Caco-2 (cell line): ENCODE measurements around the gene PHLPP1. TPM values are rescaled to one million over a fixed set of nuclear protein-coding genes. Genes with fewer than 3 reads are reported as not detected.

ENCODE experiments used
- BruUV-seq: library from RNA; stranded (reverse); fragments of 400-500 nt; replicated peaks from 2 replicates; lab custom pipeline; 2021; lab: Mats Ljungman, UMichigan
- CTCF ChIA-PET: fragments of 300-600 bp; sonication (Branson Sonifier 250); formaldehyde crosslinking; loops from one replicate; lab custom pipeline; 2022; ENCODE audit warnings: antibody characterized with exemption; lab: Charles Lee
- POLR2A ChIA-PET: fragments of 300-600 bp; sonication (Branson Sonifier 250); formaldehyde crosslinking; loops from one replicate; lab custom pipeline; 2022; ENCODE audit warnings: antibody characterized with exemption; lab: Charles Lee
- DNase-seq, 2 experiments: peaks; one replicate each; pipeline versions ENCODE4 v3.0.0 to v3.0.0-alpha.2; 2020 to 2022
- H3K27me3 ChIP-seq: replicated peaks from 2 replicates; pipeline ENCODE4 v1.6.0; 2011; ENCODE audit warnings: low read length; ENCODE audit not compliant: control insufficient read depth, insufficient read depth
- H3K36me3 ChIP-seq: 2 replicates; pipeline ENCODE4 v1.5.1; 2011; ENCODE audit warnings: low read length; ENCODE audit not compliant: control insufficient read depth, insufficient read depth
- H3K4me1 ChIP-seq: fragments of 250-450 bp; sonication (Bioruptor Pico); 2 replicates; pipeline ENCODE4 v1.5.1; 2020; ENCODE audit warnings: mild to moderate bottlenecking
- H3K4me3 ChIP-seq: 2 replicates; pipeline ENCODE4 v1.5.1; 2011; ENCODE audit warnings: low read depth, mild to moderate bottlenecking, control low read depth, low read length
- H3K9me3 ChIP-seq: fragments of 250-450 bp; sonication (Bioruptor Pico); 2 replicates; pipeline ENCODE4 v1.5.1; 2020; ENCODE audit warnings: mild to moderate bottlenecking, moderate library complexity
- H3K27ac Mint-ChIP-seq: one replicate; pipeline ENCODE4 v1.8.0; 2022; ENCODE audit warnings: mixed read lengths; ENCODE audit not compliant: unreplicated experiment
- H3K27me3 Mint-ChIP-seq: one replicate; pipeline ENCODE4 v1.8.0; 2022; ENCODE audit warnings: mixed read lengths; ENCODE audit not compliant: insufficient read depth, unreplicated experiment
- H3K36me3 Mint-ChIP-seq: one replicate; pipeline ENCODE4 v1.8.0; 2022; ENCODE audit warnings: mild to moderate bottlenecking, mixed read lengths; ENCODE audit not compliant: insufficient read depth, unreplicated experiment
- H3K4me1 Mint-ChIP-seq: one replicate; pipeline ENCODE4 v1.8.0; 2022; ENCODE audit warnings: low read depth, mixed read lengths; ENCODE audit not compliant: unreplicated experiment
- H3K4me3 Mint-ChIP-seq: one replicate; pipeline ENCODE4 v1.8.0; 2022; ENCODE audit warnings: mild to moderate bottlenecking, moderate library complexity, mixed read lengths; ENCODE audit not compliant: unreplicated experiment
- H3K9me3 Mint-ChIP-seq: one replicate; pipeline ENCODE4 v1.8.0; 2022; ENCODE audit warnings: mixed read lengths; ENCODE audit not compliant: unreplicated experiment
- intact Hi-C: fragments of 100-400 bp; cut with micrococcal nuclease; formaldehyde crosslinking; loops from one replicate; pipeline ENCODE4 v1.10.0; 2022; ENCODE audit not compliant: unreplicated experiment
- total RNA-seq: library from RNA; stranded (reverse); gene quantifications from 2 replicates; pipeline ENCODE4 v1.2.3, GENCODE V29; 2022
- TF ChIP-seq, protein P1 (sequence below), 2 experiments: fragments of 200-600 bp in 1 of 2; IDR thresholded peaks; 1 replicate in 1 of 2; 2 replicates in 1 of 2; pipeline versions ENCODE4 v1.5.1 to v1.8.0; 2011 to 2022; ENCODE audit warnings: antibody characterized with exemption in 1 of 2, control low read depth in 1 of 2, inconsistent platforms in 1 of 2, low read depth in 1 of 2, low read length in 1 of 2, mild to moderate bottlenecking in 1 of 2, moderate library complexity in 1 of 2; ENCODE audit not compliant: insufficient read depth in 1 of 2, severe bottlenecking in 1 of 2, unreplicated experiment in 1 of 2

Gene PHLPP1
- total RNA-seq, 1 experiment from 2014 or later = 20.1 TPM

- Mint-ChIP-seq H3K4me1 (no peaks in the 10 kb centered on the region), H3K9me3 (no peaks in the 10 kb centered on the region), H3K36me3 (peaks cover 1% of the 10 kb centered on the region), H3K27ac (no peak overlapping the region), H3K27me3 (no peaks in the 10 kb centered on the region), H3K4me3 (no peak overlapping the region)
- H3K27me3 ChIP-seq = no peaks in the 10 kb centered on the region
- ChIA-PET CTCF (no interaction called here), POLR2A (no interaction called here)
- TF ChIP-seq, protein P1, sequence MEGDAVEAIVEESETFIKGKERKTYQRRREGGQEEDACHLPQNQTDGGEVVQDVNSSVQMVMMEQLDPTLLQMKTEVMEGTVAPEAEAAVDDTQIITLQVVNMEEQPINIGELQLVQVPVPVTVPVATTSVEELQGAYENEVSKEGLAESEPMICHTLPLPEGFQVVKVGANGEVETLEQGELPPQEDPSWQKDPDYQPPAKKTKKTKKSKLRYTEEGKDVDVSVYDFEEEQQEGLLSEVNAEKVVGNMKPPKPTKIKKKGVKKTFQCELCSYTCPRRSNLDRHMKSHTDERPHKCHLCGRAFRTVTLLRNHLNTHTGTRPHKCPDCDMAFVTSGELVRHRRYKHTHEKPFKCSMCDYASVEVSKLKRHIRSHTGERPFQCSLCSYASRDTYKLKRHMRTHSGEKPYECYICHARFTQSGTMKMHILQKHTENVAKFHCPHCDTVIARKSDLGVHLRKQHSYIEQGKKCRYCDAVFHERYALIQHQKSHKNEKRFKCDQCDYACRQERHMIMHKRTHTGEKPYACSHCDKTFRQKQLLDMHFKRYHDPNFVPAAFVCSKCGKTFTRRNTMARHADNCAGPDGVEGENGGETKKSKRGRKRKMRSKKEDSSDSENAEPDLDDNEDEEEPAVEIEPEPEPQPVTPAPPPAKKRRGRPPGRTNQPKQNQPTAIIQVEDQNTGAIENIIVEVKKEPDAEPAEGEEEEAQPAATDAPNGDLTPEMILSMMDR (IDR thresholded peaks at IDR 0.05; ENCODE audit: insufficient read depth in 1 of 2, low read depth in 1 of 2, low read length in 1 of 2, severe bottlenecking in 1 of 2, unreplicated experiment in 1 of 2) = no peak
- no peaks in the 10 kb centered on the region for H3K4me1 ChIP-seq
- H3K4me3 ChIP-seq = no peak overlapping the region
- H3K36me3 ChIP-seq = no peaks in the 10 kb centered on the region
- intact Hi-C loops = no loop called here
- no TSS peak for BruUV-seq
- H3K9me3 ChIP-seq = no peaks in the 10 kb centered on the region
- no peak for DNase-seq
These were observed 15.6 kb downstream of the PHLPP1 start for GRCh38 chr18:62730941-62731340.

DNA sequence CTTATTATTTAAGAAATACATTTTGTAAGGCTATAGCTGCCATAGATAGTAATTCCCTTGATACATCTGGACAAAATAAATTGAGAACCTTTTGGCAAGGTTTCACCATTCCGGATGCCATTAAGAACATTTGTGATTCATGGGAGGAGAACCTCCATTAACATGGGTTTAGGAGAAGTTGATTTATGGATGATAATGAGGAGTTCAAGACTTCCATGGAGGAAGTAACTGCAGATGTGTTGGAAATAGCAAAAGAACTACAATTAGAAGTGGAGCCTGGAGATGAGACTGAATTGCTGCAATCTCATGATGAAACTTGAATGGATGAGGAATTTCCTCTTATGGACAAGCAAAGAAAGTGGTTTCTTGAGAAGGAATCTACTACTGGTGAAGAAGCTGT, 17.3 kb downstream of the PHLPP1 start:
- POLR2A ChIA-PET = no interaction called here
- Mint-ChIP-seq H3K36me3 (peaks cover 5% of the 10 kb centered on the region), H3K4me3 (no peak overlapping the region), H3K9me3 (no peaks in the 10 kb centered on the region), H3K27me3 (no peaks in the 10 kb centered on the region), H3K27ac (no peak overlapping the region), H3K4me1 (peaks cover 9% of the 10 kb centered on the region)
- BruUV-seq = no TSS peak
- H3K4me1 ChIP-seq = no peaks in the 10 kb centered on the region
- TF ChIP-seq, protein P1 (IDR thresholded peaks at IDR 0.05; ENCODE audit: insufficient read depth in 1 of 2, low read depth in 1 of 2, low read length in 1 of 2, severe bottlenecking in 1 of 2, unreplicated experiment in 1 of 2) = no peak
- H3K4me3 ChIP-seq = no peak overlapping the region
- no peaks in the 10 kb centered on the region for H3K27me3 ChIP-seq
- H3K9me3 ChIP-seq = no peaks in the 10 kb centered on the region
- no peaks in the 10 kb centered on the region for H3K36me3 ChIP-seq
- intact Hi-C loops = no loop called here
- CTCF ChIA-PET = no interaction called here
- DNase-seq = no peak

- no peak overlapping the region for H3K4me3 Mint-ChIP-seq
- H3K4me1 Mint-ChIP-seq = peaks cover 18% of the 10 kb centered on the region
These were observed 18.9 kb downstream of the PHLPP1 start for GRCh38 chr18:62734290-62734689.

More at GRCh38 chr18:62734290-62734689, 18.9 kb downstream of the PHLPP1 start:
- Mint-ChIP-seq H3K27me3 (no peaks in the 10 kb centered on the region), H3K27ac (no peak overlapping the region), H3K9me3 (no peaks in the 10 kb centered on the region), H3K36me3 (peaks cover 5% of the 10 kb centered on the region)
- Histone ChIP-seq H3K36me3 (no peaks in the 10 kb centered on the region), H3K4me1 (no peaks in the 10 kb centered on the region), H3K9me3 (no peaks in the 10 kb centered on the region), H3K27me3 (no peaks in the 10 kb centered on the region), H3K4me3 (no peak overlapping the region)
- intact Hi-C loops = no loop called here
- ChIA-PET POLR2A (no interaction called here), CTCF (no interaction called here)
- TF ChIP-seq, protein P1 (IDR thresholded peaks at IDR 0.05; ENCODE audit: insufficient read depth in 1 of 2, low read depth in 1 of 2, low read length in 1 of 2, severe bottlenecking in 1 of 2, unreplicated experiment in 1 of 2) = no peak
- no peak for DNase-seq
- BruUV-seq = no TSS peak
